NAMALWA (cell line): ENCODE measurements around the gene ATP5PO.
"Not testable (repeated sequence)": the region's sequence is repeated elsewhere in the genome, so short reads cannot be mapped to it uniquely, and the experiment has no call there.

Experiments used
- DNase-seq: peaks from one replicate; pipeline ENCODE4 v3.0.0-alpha.2; 2015; ENCODE audit warnings: low spot score

ATP5PO gene

DNA sequence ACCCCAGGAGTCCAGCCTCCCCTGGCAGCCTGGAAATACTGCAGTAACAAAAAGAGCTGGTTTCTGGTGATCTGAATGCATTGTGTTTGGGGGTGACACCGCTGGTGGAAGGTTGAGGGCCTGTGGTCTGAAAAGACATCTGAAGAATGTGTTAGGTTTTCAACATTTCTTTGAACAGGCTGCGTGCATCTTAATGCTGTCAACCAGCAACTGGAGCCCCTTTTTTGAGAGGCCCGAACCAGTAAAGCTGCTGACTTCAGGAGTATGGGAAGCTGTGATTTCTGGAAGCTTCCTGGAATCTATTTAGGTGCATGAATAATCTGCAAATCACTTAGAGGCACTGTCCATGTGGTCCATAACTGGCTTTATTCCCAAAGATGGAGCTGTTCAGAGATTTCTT, 17.0 kb downstream of the ATP5PO start:
- no peak for DNase-seq

DNA sequence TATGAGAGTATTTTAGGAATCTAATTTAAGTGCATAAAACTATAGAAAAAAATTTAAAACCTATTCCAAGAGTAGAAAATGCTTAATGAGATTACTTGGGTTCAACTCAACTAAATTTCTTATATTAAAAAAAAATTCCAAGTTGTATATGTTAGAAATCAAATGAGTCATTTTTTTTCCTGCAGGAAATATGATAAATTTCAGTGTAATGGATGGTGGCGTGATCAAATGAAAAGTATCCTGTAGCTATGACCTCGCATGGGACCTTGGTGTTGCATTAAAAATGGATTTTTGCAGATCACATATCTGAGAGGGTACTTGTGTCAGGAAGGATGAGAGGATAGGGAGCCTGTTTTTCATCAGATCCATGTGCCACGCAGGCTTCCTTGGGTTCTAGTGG, 17.9 kb downstream of the ATP5PO start:
- DNase-seq, result no peak

DNA sequence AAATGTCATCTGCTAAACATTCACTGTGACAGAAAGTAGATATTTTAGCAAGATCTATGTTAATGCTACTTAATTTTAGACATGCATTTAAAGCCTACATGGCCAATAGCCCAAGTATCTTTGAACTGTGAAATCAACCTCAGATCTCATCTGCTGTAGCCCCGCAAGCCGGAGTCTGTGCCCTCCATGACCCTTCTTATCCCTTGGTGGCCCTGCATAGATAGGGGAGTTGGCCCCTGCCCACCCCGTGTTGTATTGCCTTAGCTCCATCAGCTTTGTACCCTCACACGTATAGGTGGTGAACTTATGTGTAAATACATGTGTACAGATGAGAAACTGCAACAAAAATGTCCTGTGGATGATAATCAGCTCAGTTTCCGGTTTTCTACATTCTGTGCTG, 18.5 kb downstream of the ATP5PO start:
- no peak for DNase-seq

DNA sequence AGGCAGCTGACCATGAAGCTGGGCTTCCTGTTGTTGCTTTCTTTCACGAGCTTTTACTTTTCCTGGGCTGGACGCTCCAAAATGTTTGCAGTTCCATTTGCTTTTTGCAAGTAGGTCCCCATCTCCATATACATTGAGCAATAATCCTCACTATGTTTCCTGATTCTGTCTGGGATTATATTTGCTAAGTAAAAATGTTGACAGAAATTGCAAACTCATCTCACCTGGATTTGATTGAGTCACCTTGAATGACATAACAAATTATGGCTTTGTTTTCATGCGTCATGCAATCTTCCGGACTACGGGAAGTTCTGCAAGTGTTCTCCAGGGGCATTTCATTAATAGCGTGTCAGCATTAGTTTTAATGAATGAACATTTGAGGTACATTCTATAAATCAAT, 18.9 kb downstream of the ATP5PO start:
- DNase-seq, result no peak

DNA sequence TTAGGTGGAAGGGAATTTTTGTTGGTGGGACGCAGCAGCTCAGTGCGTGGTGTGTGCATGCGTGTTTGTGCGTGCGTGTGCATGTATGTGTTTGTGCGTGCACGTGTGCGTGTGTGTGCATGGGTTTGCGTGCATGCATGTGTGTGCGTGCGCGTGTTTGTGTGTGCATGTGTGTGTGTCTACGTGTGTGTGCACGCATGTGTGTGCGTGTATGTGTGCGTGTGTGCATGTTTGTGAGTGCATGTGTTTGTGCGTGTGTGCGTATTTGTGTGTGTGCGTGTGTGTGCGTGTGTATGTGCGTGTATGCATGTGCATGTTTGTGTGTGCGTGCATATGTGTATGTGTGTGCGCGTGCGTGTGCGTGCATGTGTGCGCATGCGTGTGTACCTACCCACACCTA, 20.2 kb downstream of the ATP5PO start:
- no peak for DNase-seq

DNA sequence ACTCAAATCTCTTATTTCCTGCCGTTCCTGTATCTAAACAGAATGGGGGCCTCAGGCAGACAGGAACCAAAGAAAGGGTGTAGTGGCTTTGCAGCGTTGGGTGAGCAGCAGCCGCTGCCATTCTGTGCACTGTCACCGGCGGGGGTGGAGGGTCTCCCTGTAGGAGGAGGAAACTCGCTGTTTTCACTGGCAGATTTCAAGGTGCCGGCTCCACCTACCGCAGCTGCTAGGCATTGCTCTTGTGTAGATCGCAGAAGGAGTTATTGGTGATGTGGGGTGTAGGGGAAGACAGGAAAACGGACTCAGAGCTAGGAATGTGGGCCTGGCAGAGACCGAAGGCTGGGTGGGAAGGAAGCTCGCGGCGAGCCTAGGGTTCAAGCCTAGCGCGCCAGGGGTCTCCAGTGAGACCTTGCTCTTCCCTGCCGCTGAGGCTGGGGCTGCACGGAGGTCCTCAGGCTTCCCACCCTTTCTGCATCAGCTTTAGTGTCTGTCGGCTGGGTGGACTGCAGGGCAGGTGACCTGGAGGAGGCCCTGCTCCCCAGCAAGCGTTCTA, 20.8 kb downstream of the ATP5PO start:
- peak; percentile 75 for DNase-seq

DNA sequence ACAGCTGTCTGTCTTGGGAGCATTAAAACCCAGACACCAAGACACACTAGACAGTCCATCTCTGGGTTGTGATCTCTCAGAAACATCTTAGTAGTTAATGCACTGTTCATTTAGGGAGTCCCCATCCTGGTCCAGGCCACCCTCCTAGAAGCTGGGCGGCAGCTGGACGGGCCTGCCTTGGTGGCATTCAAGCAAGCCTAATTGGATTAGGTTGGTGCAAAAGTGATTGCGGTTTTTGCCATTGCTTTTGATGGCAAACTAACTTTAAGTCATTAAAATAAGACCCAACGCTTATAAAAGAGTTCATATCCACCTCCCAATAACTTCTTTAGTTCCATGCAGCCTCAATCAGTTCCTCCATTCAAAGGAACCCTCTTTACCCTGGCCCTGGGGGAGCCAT, 21.7 kb downstream of the ATP5PO start:
- DNase-seq, result no peak

DNA sequence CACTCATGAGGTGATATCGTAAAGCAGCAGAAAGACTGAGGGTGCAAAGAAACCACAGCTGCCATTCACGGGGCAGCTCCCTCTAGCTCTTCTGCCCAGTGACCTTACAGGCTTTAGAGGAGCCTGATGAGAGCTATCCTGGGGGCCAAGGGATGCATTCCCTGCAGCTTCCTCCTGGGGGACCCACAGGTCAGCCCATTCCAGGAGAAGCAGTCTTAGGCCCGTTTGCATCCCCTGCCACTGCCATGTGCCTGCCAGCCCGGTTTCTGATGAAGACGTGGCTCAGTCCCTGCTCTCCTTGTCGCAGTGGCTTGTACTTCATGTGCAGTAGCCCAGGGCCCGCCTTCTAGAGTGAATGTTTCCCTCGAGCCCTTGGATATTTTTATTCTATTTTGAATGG, 22.8 kb downstream of the ATP5PO start:
- DNase-seq, result no peak

DNA sequence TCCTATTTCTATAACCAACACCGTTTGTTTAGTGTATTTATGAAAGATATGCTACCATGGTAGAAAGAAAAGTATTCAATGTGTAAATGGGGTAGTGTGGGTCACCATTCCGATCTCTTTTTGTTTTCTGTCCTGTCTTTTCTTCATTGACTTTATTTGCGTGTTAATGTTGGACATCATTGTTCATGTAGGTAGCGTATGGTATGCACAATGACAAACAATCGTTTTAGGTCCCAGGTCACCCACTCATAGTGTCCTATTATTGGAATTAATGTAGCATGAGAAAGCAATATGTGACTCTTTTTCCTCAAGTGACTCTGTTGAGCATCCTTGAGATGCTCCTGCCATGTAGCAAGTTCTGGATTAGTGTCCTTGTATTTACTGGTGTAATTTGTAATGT, 25.4 kb downstream of the ATP5PO start:
- DNase-seq, result no peak

DNA sequence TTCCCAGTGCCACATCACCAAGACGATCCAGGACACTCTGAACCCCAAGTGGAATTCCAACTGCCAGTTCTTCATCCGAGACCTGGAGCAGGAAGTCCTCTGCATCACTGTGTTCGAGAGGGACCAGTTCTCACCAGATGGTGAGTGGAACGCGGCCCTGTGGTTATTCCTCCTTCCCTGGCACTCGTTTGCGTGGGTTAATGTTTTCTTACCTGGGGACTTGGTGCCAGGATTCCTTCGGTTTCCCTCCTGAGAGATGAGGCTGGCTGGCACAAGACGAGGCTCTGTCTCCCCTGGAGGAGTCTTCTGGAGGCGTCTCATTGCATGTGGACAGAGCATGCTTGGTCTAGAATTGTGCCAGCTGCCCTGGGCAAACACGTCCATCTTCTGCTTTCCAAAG, 29.3 kb downstream of the ATP5PO start:
- DNase-seq, result no peak

DNA sequence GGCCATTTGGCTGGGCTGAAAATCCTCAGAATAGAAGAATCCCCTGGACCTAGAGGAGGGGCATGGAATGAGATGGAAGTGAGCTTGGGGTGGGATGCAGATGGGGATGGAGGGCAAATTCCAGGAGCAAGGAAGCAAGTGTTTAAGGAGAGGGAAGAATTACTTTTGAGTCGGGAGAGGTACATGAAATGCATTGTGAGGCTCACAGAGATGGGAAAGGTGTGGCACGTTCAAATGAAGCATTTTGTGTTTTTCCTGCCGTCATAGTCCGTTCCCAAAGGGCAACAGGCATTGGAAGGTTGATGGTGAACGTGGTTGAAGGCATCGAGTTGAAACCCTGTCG, 30.5 kb downstream of the ATP5PO start:
- no peak for DNase-seq

DNA sequence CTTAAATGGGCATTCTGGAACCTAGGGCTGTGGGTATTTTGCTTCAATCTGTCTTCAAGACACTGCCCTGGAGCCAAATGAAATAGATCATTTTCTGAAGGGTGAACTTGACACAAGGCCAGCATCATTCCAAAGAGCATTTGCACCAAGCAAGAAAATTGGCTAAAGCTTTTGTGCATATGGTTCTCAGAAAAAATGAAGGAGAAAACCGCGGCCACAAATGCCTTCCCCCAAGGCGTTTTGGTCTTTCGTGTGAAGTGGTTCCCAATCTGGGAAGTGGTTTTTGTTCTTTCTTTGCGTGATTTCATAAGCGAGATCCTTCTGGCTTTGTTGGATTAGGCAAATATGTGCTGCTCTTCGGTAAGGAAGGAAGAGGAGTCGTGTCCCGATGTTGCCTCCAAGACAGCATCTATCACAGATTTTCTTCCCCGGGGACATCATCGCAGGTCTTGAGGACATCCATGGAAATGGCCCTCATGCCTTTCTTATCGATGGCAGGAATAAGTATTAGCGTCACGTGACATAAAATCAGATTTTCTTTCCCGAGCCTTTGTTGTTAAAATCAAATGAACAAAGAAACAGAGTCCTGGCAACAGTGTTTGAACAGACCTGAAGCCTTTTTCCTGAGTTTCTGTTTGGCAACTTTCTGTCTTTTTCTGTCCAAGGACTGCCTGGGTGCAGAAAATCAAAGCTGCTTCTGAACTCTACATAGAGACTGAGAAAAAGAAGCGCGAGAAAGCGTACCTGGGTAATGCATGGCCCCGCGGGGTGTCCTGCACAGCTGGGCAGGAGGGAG, 31.0 kb downstream of the ATP5PO start:
- no peak for DNase-seq

DNA sequence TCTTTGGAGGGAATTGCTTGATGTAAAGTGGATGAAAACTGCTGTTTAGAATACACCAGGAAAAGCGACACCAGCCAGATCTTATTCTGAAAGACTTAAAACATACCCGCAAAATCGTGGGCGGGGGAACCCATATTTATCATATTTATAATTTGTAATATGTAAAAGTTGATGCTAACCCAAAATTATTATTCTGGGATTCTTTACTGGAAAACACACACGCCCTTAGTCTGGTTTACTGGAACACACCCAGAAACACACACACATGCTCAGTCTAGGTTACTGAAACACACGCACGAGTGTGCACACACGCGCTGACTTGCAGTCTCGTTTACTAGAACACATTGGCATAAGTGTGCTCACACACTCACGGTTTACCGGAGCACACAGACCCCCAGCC, 32.5 kb downstream of the ATP5PO start:
- DNase-seq, result no peak

DNA sequence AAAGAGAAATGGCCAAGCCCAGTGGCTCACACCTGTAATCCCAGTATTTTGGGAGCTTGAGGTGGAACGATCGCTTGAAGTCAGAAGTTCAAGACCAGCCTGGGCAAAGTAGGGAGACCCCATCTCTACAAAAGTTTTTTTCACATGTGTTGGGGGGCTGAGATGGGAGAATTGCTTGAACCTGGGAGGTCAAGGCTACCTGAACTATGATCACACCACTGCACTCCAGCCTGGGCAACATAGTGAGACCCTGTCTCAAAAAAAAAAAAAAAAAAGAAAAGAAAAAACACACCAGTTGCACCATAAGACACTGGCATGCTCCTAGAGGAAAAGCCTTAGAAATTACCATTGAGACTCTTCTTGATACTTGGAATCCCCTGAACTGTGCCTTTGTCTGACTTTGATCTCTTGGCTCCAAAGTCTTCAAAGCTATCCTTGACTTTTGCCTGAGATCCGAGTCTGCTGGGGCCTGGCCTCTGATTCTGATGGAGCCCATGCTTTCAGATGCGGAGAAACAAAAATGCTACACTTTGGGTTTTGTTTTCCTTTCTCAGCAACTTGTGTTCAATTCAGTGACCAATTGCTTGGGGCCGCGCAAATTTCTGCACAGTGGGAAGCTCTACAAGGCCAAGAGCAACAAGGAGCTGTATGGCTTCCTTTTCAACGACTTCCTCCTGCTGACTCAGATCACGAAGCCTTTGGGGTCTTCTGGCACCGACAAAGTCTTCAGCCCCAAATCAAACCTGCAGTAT, 33.7 kb downstream of the ATP5PO start:
- no peak for DNase-seq

DNA sequence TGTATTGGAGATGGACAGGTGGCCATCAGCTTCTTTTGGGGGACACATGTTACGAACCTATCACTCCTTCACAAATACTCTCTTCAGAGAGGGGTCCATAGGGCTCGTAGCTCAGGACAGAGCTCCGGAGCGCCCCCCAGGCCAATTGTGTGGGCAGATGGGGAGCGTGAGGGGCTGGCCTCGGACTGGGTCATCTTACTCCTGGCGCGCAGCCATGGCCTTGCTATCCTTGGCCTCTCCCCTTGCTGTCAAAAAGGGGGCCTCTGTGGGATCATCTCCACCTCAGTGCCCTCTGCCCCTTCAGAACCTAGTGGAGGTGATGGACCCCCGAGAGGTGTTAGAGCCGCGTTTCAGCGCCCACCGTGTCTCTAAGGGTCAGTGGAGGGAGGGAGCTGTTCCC, 35.0 kb downstream of the ATP5PO start:
- DNase-seq, result no peak

DNA sequence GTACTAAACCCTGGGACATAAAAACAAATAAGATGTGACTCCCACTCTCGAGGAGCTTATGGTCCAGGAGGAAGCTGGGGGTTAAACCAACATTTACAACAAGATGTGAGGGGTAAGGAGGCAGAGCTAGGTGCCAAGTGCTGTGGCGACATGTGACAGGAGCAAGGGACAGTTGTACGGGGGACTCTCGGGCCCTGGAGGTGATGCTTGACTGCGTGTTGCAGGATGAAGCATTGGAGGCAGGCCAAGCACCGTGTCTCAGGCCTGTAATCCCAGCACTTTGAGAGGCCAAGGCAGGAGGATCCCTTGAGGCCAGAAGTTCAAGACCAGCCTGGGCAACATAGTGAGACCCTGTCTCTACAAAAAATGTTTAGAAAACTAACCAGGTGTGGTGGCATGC, 36.8 kb downstream of the ATP5PO start:
- DNase-seq, result no peak

DNA sequence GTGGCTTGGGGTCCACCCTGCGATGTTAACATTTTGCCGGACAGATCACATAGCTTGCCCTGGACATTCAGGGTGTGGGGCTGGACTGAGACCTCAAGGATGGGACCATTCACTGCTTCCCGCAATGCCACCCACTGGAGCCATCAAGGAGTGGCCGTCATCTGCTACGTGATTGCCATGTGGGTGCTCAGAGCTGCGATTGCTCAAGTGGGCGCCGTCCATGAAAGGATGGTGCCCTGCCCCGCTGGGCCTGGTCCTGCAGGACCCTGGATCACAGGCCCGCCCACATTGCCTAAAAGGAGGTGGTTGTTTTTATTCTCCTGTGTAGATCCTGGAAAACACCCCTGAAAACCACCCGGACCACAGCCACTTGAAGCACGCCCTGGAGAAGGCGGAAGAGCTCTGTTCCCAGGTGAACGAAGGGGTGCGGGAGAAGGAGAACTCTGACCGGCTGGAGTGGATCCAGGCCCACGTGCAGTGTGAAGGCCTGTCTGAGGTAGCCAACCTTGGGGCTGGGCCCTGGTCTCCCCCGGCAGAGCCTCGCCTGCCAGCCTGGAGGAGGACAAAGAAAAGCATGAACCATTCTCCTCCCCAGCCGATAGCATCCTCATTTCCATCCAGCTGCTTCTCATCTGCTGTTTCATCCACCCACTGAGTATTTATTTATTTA, 40.4 kb downstream of the ATP5PO start:
- DNase-seq, result no peak

DNA sequence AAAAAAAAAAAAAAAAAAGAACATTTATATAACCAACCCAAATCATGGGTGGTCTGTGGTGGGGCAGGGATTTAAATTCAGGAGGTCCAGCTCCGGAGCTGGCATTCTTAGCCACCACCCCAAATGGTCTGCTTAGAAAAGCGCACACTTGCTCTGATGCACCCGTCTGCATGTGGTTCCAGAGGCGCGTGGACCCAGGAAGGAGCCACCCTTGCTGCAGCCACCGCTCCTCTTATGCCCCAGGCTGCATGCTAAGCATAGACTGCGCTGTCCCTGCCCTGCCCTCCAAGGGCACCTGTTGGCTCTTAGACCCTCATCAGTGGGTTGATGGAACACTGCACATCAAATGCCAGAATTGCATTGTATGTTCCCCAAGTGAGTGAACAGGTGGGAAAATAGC, 41.4 kb downstream of the ATP5PO start:
- no peak for DNase-seq

DNA sequence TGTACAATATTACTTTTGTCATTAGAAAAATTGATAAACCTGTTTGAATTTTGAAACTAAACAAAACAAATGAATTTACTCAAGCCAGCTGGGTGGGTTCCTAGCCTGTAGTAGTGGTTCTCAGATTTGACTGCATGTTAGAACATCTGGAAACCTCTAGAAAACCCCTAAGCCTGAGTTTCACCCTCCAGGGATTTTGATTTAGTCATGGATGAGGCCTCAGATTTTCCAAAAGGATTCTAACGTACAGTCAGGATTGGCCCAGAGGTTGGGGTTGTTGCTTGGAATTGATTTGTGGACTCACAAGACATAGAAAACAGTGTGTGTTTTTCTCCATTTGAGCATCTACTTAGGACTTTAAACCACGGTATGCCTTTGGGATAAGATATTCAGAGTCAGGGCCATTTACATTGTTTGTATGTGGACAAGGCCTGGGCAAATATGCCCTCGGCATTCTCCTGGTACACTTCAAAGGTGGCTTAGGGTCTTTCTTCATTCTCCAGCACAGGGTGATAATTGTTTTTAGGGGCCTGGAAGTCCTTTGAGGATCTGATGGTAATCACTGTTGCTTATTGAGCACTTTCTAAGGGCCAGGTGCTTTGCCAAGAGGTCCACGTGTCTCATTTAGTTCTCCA, 42.6 kb downstream of the ATP5PO start:
- no peak for DNase-seq

DNA sequence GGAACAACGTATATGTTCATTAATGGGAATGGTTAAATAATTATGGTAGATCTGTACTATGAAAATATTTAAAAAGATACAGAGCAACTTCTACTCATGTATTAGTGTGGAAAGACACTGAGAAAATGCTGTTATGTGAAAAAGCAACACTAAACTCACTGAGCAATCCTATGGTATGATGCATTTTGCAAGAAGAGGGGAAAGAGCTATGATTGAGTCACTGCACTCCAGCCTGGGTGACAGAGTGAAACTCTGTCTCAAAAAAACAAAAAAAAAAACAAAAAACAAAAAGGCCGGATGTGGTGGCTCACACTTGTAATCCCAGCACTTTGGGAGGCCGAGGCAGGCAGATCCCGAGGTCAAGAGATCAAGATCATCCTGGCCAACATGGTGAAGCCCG, 44.4 kb downstream of the ATP5PO start:
- no peak for DNase-seq

DNA sequence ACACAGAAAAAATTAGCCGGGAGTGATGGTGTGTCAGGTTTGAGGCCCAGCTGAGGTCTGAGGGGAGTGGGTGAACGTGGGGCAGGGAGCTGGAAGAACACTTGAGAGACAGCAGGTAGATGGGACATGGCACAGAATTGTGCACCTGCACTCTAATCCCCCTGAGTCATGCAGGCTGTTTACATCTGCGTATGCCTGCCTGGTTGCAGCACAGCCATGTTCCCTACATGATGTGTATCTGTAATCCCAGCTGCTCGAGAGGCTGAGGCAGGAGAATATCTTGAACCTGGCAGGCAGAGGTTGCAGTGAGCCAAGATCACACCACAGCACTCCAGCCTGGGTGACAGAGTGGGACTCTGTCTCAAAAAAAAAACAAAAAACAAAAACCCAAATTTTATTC, 44.8 kb downstream of the ATP5PO start:
- DNase-seq, result no peak

DNA sequence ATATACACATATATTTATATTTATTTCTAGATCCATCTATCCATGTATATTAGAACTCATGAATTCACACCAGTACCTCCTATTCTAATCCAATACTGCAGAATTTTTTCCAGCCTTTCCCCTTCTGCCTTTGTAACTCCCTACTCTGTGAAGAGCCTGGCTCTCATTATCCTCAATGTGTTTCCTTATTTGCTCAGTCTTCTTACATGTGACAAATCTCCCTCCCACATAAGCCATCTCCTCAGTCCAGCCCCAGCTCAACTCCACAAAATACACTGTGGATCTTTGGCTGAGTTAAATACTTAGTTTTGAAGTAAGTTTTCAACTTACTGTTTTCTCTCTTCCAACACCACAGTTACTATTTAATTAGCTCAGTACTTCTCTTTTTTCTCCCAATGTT, 45.7 kb downstream of the ATP5PO start:
- DNase-seq, result no peak

DNA sequence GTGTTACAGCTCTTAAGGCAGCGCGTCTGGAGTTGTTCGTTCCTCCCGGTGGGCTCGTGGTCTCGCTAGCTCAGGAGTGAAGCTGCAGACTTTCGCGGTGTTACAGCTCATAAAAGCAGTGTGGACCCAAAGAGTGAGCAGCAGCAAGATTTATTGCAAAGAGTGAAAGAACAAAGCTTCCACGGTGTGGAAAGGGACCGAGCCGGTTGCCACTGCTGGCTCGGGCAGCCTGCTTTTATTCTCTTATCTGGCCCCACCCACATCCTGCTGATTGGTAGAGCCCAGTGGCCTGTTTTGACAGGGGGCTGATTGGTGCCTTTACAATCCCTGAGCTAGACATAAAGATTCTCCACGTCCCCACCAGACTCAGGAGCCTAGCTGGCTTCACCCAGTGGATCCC, 47.7 kb downstream of the ATP5PO start:
- not testable (repeated sequence) for DNase-seq
